DMS153 treated with DMSO at 0.1 percent for 48 hours (cell line): ENCODE results near the gene LNPEP.

Experiments used
- DNase-seq: peaks from one replicate; lab custom pipeline; 2025; ENCODE audit not compliant: unreplicated experiment; lab: John Stamatoyannopoulos, UW

LNPEP gene

DNA sequence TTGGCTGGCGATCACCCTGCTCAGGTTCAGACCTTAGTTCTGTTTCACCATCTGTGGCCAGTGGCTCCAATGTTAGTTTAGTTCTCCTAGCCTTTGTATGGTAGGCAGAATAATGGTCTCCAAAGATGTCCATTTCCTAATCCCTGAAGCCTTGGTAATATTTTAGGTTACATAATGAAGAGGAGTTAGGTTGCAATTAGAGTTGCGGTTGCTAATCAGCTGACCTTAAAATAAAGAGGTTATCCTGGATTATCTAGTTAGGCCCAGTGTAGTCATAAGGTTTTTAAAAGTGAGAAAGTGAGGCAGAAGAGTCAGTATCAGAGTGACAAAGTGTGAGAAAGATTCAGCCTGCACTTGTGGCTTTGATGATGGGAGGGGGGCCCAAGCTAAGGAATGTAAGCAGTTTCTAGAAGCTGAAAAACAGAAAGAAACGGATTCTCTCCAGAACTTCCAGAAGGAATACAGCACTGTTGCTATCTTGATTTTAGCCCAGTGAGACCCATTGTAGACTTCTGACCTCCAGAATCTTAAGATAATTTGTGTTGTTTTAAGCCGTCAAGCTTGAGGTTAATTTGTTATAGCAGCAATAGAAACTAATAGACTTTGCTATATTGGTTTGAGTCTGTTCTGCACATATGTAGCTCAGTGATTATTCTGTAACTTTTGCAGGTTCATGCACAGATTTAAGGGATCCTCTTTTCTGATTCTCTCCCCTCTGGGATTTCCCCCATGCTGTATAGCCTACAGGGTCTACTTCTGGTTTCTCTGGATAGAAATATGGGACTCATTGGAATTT, 21.6 kb downstream of the LNPEP start:
- DNase-seq = no peak

DNA sequence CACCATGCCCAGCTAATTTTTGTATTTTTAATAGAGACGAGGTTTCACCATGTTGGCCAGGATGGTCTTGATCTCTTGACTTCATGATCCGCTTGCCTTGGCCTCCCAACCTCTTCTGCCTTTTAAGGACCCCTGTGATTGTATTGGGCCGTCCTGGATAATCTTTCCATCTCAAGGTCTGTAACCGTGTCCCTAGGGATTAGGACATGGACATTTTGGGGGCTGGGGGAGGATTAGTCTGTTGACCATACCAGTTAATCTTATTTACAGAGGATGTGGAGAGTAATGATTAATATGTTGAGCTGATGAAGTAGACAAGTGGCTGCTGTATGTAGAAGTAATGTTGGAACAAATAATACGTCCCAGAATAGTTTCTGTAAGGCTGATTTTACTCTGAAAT, 23.1 kb downstream of the LNPEP start:
- DNase-seq = no peak

DNA sequence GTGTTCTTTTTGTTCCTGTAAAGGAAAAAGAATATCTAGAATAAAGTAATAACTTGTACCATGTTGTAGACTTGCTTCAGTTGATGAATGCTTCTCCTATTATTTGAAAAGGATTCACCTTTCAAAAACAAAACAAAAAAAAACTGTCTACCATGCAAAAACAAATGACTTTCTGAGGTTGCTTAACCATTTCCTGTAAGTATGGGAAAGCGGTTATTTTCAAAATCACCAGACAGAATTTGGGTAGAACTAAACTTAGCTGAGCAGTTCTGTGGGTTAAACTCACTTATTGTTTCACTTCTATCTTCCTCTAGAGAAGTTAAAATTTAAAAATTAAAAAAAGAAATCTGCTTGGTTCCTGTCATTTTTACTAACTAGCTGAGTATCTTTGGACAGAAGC, 25.2 kb downstream of the LNPEP start:
- DNase-seq = no peak

DNA sequence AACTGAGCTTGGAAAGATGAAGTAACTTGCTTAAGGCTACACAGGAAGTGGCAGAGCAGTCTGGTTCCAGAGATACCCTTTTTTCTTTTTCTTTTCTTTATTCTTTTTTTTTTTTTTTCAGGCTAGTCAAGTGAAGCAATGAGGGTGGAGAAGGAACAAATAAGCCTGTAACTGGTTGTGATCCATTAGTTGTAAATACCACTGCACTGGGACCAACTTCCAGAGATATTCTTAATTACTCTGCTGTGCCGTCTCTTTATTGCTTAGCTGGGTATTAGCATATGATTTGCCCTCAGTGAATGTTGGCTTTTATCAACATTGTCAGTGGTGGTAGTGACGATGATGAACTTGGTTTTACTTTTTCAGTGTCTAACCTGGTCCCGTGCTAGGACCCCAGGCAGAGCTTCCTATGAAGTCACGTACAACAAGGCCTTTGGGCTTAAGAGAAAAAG, 26.7 kb downstream of the LNPEP start:
- DNase-seq = no peak

DNA sequence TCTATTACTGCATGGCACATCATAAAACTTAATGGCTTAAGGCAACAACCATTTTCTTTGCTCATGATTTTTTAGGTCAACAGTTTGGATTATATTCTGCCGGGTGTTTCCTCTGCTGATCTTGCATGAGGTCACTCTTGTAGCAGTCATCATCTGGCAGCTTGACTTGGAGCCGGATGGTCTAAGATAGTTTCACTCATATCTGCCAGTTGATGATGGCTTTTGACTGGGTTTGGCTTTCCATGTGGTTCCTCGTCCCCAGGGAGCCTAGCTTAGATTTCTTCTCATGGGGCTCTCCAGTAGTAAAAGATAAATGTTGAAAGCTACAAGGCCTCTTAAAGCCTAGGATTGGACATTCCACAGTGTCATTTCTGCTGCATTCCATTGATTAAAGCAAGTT, 27.4 kb downstream of the LNPEP start:
- no peak for DNase-seq

DNA sequence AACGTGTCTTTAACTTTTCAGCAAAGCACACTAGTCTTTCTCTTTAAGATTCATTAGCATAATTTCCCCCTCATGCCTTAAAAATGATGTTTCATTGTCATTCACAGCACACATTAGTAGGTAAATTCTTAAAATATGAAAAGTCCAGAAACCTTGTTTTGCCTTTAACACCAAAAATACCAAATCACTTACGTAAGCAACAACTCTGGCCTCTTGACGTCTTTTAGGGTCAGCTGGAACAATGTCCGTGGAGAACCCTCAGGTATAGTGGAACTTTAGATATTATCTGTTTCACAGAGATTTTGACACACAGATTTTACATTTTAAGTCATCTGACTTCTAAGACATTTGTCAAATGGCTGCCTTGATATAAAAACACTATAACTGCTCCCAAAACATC, 30.9 kb downstream of the LNPEP start:
- DNase-seq = no peak

DNA sequence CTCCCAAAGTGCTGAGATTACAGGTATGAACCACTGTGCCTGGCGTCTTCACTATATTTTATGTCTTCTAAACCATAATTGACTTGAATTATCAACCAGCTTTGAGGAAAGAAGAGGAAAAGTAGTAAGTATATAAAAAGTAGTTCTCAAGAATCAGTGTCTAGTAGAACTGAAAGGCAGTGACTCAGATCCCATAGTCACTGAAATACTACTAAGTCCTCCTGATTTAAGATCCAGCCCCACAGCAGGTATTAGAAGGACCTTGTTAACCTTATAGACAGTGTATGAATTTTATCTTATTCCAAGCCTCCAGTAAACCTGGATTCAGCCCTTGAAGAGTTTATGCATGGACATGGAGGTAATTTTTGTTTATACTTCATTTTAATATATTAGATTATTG, 31.5 kb downstream of the LNPEP start:
- no peak for DNase-seq

DNA sequence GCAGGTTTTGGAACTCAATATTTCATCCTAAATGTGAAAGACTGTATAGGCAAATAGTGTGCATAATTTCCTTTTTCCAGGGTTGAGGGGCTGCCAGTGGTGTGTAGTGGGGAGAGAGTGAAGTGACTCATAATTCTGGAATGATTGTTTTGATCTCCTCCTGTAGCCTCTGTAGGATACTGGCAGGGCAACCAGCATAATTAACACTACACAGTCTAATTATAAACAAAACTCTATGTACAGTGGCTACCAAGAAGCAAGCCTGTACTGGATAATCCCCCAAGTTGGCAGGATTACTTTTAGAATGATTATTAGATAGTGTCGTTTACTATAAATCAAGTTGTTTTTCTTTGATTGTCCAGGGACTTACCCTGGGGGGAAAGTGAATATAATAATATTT, 32.2 kb downstream of the LNPEP start:
- DNase-seq = no peak

DNA sequence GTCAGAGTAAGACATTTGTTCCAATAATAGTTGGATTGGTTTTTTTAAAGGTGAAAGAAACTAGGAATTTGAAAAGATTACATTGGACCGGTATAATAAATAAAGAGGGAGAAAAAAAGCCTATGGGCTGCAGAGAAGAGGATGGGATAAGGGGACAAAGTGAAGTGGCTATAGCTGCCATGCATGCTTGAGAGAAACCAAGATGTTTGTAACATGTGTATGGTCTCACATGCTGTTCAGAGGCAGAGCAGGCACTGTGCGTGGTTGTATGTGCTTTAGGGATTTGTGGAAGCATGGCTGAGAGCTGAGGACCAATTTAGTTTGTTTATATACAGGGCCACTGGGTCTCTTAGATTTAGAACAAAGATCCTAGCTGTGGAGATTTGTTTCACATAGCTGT, 32.7 kb downstream of the LNPEP start:
- DNase-seq = no peak

DNA sequence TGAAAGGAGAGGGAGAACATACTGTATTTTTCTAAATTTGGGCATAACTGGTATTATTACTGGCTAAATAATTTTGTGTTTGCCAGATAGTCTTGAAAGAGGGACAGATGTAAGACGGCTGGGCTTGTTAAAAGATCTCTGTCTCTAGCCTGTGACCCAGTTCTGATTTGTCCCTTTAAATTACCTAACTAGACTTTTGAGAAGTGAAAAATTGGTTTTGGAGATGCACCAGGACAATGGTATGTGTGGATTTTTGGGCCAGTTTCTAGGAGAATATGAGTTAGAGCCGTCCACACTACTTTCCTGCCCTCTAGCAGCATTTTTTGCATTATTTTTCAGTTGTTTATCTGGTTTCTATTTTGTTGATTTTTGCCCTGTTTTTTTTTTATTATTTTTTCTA, 33.5 kb downstream of the LNPEP start:
- DNase-seq = no peak

DNA sequence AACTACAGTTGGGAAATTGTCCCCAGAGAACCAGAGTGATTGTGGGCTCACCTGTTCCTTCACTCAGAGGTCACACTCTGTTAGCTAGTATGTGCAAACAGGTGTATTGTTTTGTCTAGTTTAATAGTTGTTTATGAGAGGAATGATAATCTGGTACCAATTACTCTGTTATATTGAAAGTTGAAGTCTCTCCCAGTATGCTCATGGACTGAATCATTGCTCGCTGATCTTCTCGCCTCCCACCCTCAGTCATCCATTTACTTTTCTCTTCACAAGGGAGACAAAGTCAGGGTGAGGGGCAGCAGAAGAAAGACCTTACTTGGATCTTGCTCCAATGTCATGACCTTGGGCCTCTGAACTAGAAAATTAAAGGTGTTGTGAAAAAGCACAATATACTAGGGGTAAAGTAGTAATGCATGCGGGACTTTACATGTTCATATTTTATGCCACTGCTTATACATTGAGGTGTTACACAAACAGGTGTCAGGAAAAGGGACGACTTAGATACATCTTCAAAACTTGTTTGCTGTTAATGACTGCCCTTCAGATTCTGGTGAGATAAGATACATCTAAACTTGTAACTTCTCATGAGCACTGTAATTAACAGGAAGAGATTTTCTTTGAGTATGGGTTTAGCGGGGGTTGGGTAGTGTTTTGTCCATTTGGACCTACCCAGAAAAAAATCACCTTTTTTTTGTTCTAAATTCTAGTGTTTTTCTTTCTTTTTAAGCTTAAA, 36.9 kb downstream of the LNPEP start:
- no peak for DNase-seq

DNA sequence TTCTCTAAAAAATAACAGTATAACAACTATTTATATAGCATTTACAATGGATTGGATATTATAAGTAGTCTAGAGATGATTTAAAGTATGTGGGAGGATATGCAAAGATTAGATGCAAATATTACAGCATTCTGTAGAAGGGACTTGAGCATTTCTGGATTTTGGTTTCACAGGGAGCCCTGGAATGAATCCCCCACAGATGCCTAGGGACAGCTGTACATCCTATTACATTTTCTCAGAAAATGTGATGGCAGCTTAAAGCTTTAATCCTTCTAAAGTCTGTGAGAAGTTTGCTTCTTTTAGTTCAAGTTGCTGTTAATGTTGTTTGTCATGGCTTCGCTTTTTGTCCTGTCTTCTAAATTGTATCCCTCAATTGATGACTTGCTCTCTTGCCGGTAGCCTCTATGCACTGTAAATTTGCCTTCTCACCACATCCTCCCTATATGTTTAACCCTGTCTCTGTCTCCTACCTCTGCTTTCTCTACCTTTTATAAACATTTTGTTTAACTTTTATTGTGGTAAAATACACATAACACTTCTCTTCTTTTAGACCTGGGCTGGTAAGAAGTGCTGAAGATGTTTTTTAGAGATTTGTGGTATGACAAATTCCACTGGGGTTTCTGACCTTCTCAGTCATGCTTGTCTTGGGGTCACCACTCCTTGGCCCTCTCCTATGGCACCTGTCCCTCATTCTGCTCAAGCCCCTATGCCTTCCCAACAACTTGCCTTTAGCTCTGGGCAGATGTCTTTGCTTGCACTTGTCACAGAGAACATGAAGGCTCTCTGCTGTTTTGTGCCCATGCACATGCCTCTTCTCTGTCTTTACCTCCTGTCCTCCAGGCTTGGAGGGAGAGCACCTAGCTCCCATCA, 37.9 kb downstream of the LNPEP start:
- no peak for DNase-seq

DNA sequence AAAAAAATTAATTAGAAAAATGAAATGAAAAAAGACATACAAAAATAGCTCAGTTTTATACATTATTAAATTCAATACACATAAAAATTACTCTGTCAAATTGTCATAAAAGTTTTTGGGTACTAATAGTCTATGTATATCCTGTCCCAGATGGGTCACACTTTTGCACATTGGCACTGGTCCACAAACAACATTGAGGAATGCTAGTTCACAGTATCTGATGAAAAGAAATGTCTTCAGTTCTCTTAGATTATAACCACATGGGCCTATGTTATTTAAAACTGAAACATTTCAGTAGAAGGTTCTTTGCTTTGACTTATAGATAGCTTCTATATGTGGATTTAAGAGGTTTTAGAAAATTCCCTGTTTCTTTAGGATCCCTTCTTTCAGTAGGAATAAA, 39.8 kb downstream of the LNPEP start:
- no peak for DNase-seq

DNA sequence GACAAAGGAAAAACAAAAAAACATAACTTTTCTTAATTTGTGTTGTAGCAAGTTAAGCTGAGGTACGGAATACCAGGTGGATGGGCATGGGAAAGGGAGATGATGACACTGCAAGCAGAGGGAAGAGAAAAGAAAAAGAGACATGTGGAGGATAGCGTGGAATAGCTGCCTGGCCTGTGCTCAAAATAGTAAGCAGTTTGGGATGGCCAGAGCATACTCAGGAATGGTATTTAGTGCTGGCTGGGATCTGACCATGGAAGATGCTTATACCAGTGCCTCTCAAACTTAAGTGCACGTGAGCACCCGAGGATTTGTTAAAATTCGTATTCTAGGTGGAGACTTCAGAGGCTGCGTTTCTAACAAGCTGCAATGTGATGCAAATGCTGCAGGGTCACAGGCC, 41.3 kb downstream of the LNPEP start:
- no peak for DNase-seq

DNA sequence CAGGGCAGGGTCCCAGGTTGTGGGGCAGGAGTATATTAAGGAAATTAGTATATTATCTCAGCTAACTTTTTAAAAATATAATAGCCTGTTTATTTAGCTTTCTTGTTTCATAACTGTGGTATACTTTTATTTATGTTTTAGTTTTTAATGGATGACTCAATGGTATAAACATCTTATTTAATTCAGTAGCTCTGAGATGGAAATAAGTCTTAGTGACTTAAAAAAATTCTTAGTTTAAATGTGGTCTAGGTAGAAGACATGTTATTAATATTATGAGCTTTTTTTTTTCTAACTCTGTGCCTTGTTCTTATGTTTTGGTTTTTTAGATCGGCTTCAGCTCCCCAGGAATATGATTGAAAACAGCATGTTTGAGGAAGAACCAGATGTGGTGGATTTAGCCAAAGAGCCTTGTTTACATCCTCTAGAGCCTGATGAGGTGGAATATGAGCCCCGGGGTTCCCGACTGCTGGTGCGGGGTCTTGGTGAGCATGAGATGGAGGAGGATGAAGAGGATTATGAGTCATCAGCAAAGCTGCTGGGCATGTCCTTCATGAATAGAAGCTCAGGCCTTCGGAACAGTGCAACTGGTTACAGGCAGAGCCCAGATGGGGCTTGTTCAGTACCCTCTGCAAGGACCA, 43.1 kb downstream of the LNPEP start:
- no peak for DNase-seq

DNA sequence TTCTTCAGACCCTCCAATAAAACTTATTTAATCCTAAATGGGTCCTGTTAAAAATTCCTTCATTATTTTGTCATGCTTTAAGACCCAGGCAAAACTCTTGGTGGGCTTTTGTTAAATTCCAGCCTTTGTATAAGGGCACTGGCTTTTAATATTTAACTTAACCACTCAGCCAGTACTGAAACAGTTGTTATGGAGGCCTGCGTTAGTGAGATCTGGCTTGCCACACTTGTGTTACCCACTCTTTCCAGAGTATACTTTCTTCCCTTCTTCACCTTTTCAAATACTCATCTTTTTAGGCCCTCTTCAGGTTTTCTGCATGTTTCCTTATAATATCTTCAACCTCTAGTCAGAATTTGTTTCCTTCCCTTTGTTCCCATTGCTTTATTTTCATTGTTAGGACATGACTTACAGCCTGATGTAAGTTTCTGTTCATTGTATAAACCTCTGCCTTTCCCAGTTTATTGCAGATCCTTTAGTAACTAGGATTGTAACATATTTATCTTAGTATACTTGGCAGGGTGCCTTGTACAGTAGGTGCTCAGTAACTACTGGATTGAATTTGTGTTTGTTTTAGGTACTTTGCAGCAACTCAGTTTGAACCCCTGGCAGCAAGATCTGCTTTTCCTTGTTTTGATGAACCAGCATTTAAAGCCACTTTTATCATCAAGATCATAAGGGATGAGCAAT, 48.8 kb downstream of the LNPEP start:
- DNase-seq = no peak

DNA sequence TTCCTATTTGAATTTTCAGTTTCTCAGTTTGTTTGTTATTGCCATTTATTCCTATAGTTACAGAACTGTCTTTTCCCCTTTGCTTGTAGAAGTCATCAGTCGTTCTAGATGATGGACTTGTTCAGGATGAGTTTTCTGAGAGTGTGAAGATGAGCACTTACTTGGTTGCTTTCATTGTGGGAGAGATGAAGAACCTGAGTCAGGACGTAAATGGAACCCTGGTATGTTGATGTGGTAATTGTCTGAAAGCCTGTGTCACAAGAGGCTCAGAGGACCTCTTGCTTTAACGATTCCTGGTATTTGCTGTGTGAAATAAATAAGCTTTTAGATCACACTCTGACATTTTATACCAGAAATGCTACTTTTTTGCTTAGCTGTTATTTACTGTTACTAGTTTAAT, 50.6 kb downstream of the LNPEP start:
- no peak for DNase-seq

DNA sequence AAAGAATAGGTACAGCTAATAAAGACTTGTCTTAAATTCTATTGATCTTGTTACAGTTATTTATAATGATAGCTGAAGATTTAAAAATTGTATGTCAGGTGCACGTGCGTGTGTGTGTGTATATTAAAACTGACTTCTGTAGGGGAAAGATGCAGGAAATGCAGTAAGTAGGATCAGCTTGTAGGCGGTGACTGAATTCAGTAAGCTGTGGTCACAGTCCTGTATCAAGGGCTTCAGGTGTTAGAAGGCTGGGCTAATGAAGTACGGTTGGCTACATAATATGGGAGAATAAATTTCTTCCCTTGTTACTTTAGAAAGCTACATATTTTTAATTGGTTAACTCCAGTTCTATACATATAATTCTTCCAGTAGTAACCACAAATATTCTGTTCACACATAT, 54.2 kb downstream of the LNPEP start:
- no peak for DNase-seq

DNA sequence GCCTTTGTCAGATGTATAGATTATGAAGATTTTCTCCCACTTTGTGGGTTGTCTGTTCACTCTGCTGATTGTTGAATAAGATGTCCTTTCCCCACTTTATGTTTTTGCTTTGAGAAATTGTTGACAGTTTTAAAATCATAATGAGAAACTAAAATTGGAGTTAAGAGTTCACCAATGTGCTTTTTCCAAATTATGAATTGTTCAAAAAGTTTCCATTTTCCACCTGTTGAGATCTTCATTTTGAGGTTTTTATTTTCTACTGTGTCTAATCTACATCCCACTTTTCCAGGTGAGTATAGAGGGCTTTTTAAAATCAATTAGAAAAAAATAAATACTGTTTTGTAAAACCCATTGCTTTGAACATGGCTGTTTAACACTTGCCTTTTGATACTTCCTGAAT, 55.8 kb downstream of the LNPEP start:
- DNase-seq = no peak

DNA sequence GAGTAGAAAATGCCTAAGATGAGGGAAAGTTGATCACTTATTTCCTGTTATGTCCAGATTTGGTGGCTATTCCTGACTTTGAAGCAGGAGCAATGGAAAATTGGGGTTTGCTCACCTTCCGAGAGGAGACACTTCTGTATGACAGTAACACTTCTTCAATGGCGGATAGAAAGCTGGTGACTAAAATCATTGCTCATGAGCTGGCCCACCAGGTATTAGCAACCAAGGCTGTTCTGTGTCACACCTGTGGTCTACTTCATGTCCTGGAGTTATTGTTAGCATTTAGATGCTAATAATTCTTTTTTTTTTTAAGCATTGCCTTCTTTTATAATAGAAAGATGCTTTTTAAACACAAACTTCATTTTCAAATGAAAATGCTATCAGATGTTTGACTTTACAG, 57.9 kb downstream of the LNPEP start:
- no peak for DNase-seq

DNA sequence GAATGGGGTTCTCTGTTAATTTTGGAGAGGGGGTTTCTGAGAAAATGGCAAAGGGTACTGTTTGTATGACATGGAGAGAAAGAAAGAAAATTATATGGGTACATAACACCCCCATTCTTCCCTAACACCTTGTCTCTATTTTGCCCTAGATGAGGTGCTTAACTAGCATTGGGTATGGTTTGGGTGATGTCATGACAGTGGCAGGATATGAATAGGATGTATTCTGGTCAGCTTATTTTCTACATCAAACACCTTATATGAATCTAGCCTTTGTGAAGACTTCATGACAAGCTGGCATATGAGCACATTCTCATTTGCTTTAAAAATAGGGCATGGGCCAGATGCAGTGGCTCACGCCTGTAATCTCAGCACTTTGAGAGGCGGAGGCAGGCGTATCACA, 58.6 kb downstream of the LNPEP start:
- no peak for DNase-seq
